IPS-20b (cell line): ENCODE results near the gene PCSK2.

Experiments used
- H3K27ac ChIP-seq: one replicate; pipeline ENCODE4 v1.5.1; 2013; ENCODE audit warnings: low read length
- H3K27me3 ChIP-seq: 2 replicates; pipeline ENCODE4 v1.6.1; 2013; ENCODE audit warnings: mild to moderate bottlenecking, low read length, inconsistent platforms; ENCODE audit not compliant: insufficient read depth
- H3K36me3 ChIP-seq: 2 replicates; pipeline ENCODE4 v1.6.1; 2013; ENCODE audit warnings: low read depth, mild to moderate bottlenecking, inconsistent platforms, low read length, moderate library complexity; ENCODE audit not compliant: insufficient read depth
- H3K4me1 ChIP-seq: 2 replicates; pipeline ENCODE4 v1.6.1; 2013; ENCODE audit warnings: mild to moderate bottlenecking, control low read depth, inconsistent platforms, low read length, moderate library complexity; ENCODE audit not compliant: insufficient read depth
- H3K4me3 ChIP-seq: 2 replicates; pipeline ENCODE4 v1.5.1; 2013; ENCODE audit warnings: mild to moderate bottlenecking, low read length, inconsistent platforms
- H3K9ac ChIP-seq: 2 replicates; pipeline ENCODE4 v1.6.1; 2013; ENCODE audit warnings: low read depth, mild to moderate bottlenecking, inconsistent platforms, low read length, moderate library complexity
- H3K9me3 ChIP-seq: 2 replicates; pipeline ENCODE4 v1.6.1; 2013; ENCODE audit warnings: mild to moderate bottlenecking, low read depth, low read length, inconsistent platforms; ENCODE audit not compliant: insufficient read depth

PCSK2 gene

GRCh38 chr20:17226410-17227218 is at the start of gene PCSK2:
Gene PCSK2 (plus strand): TSS chr20:17227040. CDS start chr20:17227306, 266 bp downstream.
- Histone ChIP-seq H3K4me3 (peak within 1 kb of the TSS; percentile 65), H3K27me3 (peaks cover 59% of the 10 kb centered on the region), H3K27ac (no peak within 1 kb of the TSS), H3K9me3 (no peaks in the 10 kb centered on the region), H3K9ac (peak within 1 kb of the TSS; percentile 21; the same call in 1 of the 2 replicates), H3K36me3 (no peaks in the 10 kb centered on the region), H3K4me1 (peaks cover 12% of the 10 kb centered on the region)

- Histone ChIP-seq H3K27me3 (no peaks in the 10 kb centered on the region), H3K27ac (no peak overlapping the region), H3K9me3 (no peaks in the 10 kb centered on the region), H3K9ac (no peak overlapping the region), H3K4me1 (no peaks in the 10 kb centered on the region), H3K36me3 (no peaks in the 10 kb centered on the region), H3K4me3 (no peak overlapping the region)
Measured at GRCh38 chr20:17177341-17177740, 49.5 kb upstream of the PCSK2 start.

- Histone ChIP-seq H3K36me3 (no peaks in the 10 kb centered on the region), H3K9ac (no peak overlapping the region), H3K4me3 (no peak overlapping the region)
Measured at GRCh38 chr20:17179840-17180239, 47.0 kb upstream of the PCSK2 start.

GRCh38 chr20:17189976-17190695 is 36.7 kb upstream of the PCSK2 start:
- Histone ChIP-seq H3K4me1 (no peaks in the 10 kb centered on the region), H3K9me3 (peaks cover under 1% of the 10 kb centered on the region; the same call in 1 of the 2 replicates), H3K9ac (no peak overlapping the region), H3K36me3 (no peaks in the 10 kb centered on the region), H3K4me3 (no peak overlapping the region), H3K27ac (no peak overlapping the region), H3K27me3 (no peaks in the 10 kb centered on the region)

More at GRCh38 chr20:17179840-17180239, 47.0 kb upstream of the PCSK2 start:
- H3K4me1 ChIP-seq, result no peaks in the 10 kb centered on the region
- peaks cover 2% of the 10 kb centered on the region for H3K9me3 ChIP-seq
- no peak overlapping the region for H3K27ac ChIP-seq
- H3K27me3 ChIP-seq, result no peaks in the 10 kb centered on the region

- Histone ChIP-seq H3K9me3 (no peaks in the 10 kb centered on the region), H3K27me3 (no peaks in the 10 kb centered on the region), H3K27ac (no peak overlapping the region), H3K36me3 (no peaks in the 10 kb centered on the region), H3K4me1 (no peaks in the 10 kb centered on the region), H3K4me3 (no peak overlapping the region), H3K9ac (no peak overlapping the region)
Measured at GRCh38 chr20:17197041-17197440, 29.8 kb upstream of the PCSK2 start.

- Histone ChIP-seq H3K9me3 (no peaks in the 10 kb centered on the region), H3K27ac (no peak overlapping the region), H3K9ac (no peak overlapping the region), H3K4me3 (peak overlapping the region; percentile 51; the same call in 1 of the 2 replicates), H3K27me3 (no peaks in the 10 kb centered on the region), H3K4me1 (peaks cover 7% of the 10 kb centered on the region; the same call in 1 of the 2 replicates), H3K36me3 (no peaks in the 10 kb centered on the region)
Measured at GRCh38 chr20:17202030-17202429, 24.8 kb upstream of the PCSK2 start.

GRCh38 chr20:17202673-17203072 is 24.2 kb upstream of the PCSK2 start:
- H3K27me3 ChIP-seq, result no peaks in the 10 kb centered on the region
- peak overlapping the region; percentile 51; the same call in 1 of the 2 replicates for H3K4me3 ChIP-seq
- no peaks in the 10 kb centered on the region for H3K9me3 ChIP-seq
- peaks cover 7% of the 10 kb centered on the region; the same call in 1 of the 2 replicates for H3K4me1 ChIP-seq
- H3K9ac ChIP-seq, result no peak overlapping the region; the same call in 1 of the 2 replicates
- H3K36me3 ChIP-seq, result no peaks in the 10 kb centered on the region
- H3K27ac ChIP-seq, result no peak overlapping the region

- Histone ChIP-seq H3K4me3 (no peak overlapping the region), H3K27ac (no peak overlapping the region), H3K27me3 (no peaks in the 10 kb centered on the region), H3K9me3 (no peaks in the 10 kb centered on the region), H3K9ac (no peak overlapping the region), H3K4me1 (peaks cover 7% of the 10 kb centered on the region; the same call in 1 of the 2 replicates), H3K36me3 (no peaks in the 10 kb centered on the region)
Measured at GRCh38 chr20:17205084-17205813, 21.6 kb upstream of the PCSK2 start.

GRCh38 chr20:17210387-17210786 is 16.5 kb upstream of the PCSK2 start:
- Histone ChIP-seq H3K9me3 (no peaks in the 10 kb centered on the region), H3K4me1 (no peaks in the 10 kb centered on the region), H3K9ac (no peak overlapping the region), H3K4me3 (no peak overlapping the region), H3K27ac (no peak overlapping the region), H3K27me3 (no peaks in the 10 kb centered on the region), H3K36me3 (no peaks in the 10 kb centered on the region)

- no peaks in the 10 kb centered on the region for H3K9me3 ChIP-seq
- H3K27me3 ChIP-seq, result no peaks in the 10 kb centered on the region
- H3K4me1 ChIP-seq, result no peaks in the 10 kb centered on the region
- H3K27ac ChIP-seq, result no peak overlapping the region
- H3K9ac ChIP-seq, result no peak overlapping the region
- H3K4me3 ChIP-seq, result no peak overlapping the region
- no peaks in the 10 kb centered on the region for H3K36me3 ChIP-seq
Measured at GRCh38 chr20:17210983-17211382, 15.9 kb upstream of the PCSK2 start.

GRCh38 chr20:17215167-17215566 is 11.7 kb upstream of the PCSK2 start:
- no peak overlapping the region for H3K4me3 ChIP-seq
- no peaks in the 10 kb centered on the region for H3K27me3 ChIP-seq
- no peaks in the 10 kb centered on the region for H3K36me3 ChIP-seq
- no peak overlapping the region for H3K9ac ChIP-seq
- no peak overlapping the region for H3K27ac ChIP-seq
- H3K9me3 ChIP-seq, result no peaks in the 10 kb centered on the region
- no peaks in the 10 kb centered on the region for H3K4me1 ChIP-seq
